ENCODE results near the gene GABARAPL1. TPM values are rescaled to one million over a fixed set of nuclear protein-coding genes. Genes with fewer than 3 reads are reported as not detected.

GABARAPL1 gene
- total RNA-seq, 1 donor, result 65.9 TPM

- Histone ChIP-seq H3K4me2 (ENCODE audit: insufficient read depth, low read length) (no peak overlapping the region), H3K27ac (ENCODE audit: low read depth, low read length) (no peak overlapping the region), H3K4me1 (ENCODE audit: insufficient read depth, low read length) (no peaks in the 10 kb centered on the region), H3K9me3 (ENCODE audit: low read depth, low read length) (no peaks in the 10 kb centered on the region), H4K20me1 (ENCODE audit: insufficient read depth, low read length) (no peaks in the 10 kb centered on the region), H3K27me3 (ENCODE audit: insufficient read depth, low read length) (no peaks in the 10 kb centered on the region), H3K36me3 (ENCODE audit: insufficient read depth, low read length) (no peaks in the 10 kb centered on the region), H3K79me2 (ENCODE audit: insufficient read depth, low read length) (no peaks in the 10 kb centered on the region), H3K4me3 (ENCODE audit: insufficient read depth, low read length) (no peak overlapping the region), H2AFZ (ENCODE audit: low read length) (no peak overlapping the region)
- DNase-seq (ENCODE audit: insufficient read length, low spot score, missing footprints), result no peak
- TF ChIP-seq, protein P1, sequence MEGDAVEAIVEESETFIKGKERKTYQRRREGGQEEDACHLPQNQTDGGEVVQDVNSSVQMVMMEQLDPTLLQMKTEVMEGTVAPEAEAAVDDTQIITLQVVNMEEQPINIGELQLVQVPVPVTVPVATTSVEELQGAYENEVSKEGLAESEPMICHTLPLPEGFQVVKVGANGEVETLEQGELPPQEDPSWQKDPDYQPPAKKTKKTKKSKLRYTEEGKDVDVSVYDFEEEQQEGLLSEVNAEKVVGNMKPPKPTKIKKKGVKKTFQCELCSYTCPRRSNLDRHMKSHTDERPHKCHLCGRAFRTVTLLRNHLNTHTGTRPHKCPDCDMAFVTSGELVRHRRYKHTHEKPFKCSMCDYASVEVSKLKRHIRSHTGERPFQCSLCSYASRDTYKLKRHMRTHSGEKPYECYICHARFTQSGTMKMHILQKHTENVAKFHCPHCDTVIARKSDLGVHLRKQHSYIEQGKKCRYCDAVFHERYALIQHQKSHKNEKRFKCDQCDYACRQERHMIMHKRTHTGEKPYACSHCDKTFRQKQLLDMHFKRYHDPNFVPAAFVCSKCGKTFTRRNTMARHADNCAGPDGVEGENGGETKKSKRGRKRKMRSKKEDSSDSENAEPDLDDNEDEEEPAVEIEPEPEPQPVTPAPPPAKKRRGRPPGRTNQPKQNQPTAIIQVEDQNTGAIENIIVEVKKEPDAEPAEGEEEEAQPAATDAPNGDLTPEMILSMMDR (IDR thresholded peaks at IDR 0.05; ENCODE audit: extremely low read depth, low read depth, low read length), result no peak
Observed at GRCh38 chr12:10249690-10250455, 37.2 kb downstream of the GABARAPL1 start.

GRCh38 chr12:10251669-10252068, 39.0 kb downstream of the GABARAPL1 start:
- Histone ChIP-seq H4K20me1 (ENCODE audit: insufficient read depth, low read length) (no peaks in the 10 kb centered on the region), H3K4me3 (ENCODE audit: insufficient read depth, low read length) (no peak overlapping the region), H2AFZ (ENCODE audit: low read length) (no peak overlapping the region), H3K4me1 (ENCODE audit: insufficient read depth, low read length) (no peaks in the 10 kb centered on the region), H3K9me3 (ENCODE audit: low read depth, low read length) (no peaks in the 10 kb centered on the region), H3K27ac (ENCODE audit: low read depth, low read length) (no peak overlapping the region), H3K79me2 (ENCODE audit: insufficient read depth, low read length) (no peaks in the 10 kb centered on the region), H3K4me2 (ENCODE audit: insufficient read depth, low read length) (no peak overlapping the region), H3K27me3 (ENCODE audit: insufficient read depth, low read length) (no peaks in the 10 kb centered on the region), H3K36me3 (ENCODE audit: insufficient read depth, low read length) (no peaks in the 10 kb centered on the region)
- TF ChIP-seq, protein P1 (IDR thresholded peaks at IDR 0.05; ENCODE audit: extremely low read depth, low read depth, low read length), result no peak
- no peak for DNase-seq (ENCODE audit: insufficient read length, low spot score, missing footprints)

DNA sequence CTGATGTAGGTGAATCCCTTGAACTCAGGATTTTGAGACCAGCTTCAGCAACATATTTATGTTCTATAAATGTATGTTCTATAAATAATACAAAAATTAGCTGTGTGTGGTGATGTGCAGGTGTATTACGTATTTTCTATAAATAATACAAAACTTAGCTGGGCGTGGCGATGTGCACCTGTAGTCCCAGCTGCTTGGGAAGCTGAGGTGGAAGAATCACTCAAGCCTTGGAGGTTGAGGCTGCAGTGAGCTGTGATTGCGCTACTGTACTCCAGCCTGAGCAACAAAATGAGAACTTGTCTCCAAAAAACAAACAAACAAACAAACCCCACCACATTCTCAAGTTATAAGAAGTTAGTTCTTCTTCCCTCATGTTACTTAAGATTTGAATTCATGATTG, 39.5 kb downstream of the GABARAPL1 start:
- H3K4me1 ChIP-seq (ENCODE audit: insufficient read depth, low read length), result no peaks in the 10 kb centered on the region
- H3K4me2 ChIP-seq (ENCODE audit: insufficient read depth, low read length), result no peak overlapping the region
- no peaks in the 10 kb centered on the region for H3K27me3 ChIP-seq (ENCODE audit: insufficient read depth, low read length)
- H3K36me3 ChIP-seq (ENCODE audit: insufficient read depth, low read length), result no peaks in the 10 kb centered on the region
- no peaks in the 10 kb centered on the region for H4K20me1 ChIP-seq (ENCODE audit: insufficient read depth, low read length)
- H3K9me3 ChIP-seq (ENCODE audit: low read depth, low read length), result no peaks in the 10 kb centered on the region
- no peak overlapping the region for H2AFZ ChIP-seq (ENCODE audit: low read length)
- no peaks in the 10 kb centered on the region for H3K79me2 ChIP-seq (ENCODE audit: insufficient read depth, low read length)
- no peak for DNase-seq (ENCODE audit: insufficient read length, low spot score, missing footprints)
- TF ChIP-seq, protein P1 (IDR thresholded peaks at IDR 0.05; ENCODE audit: extremely low read depth, low read depth, low read length), result no peak
- H3K27ac ChIP-seq (ENCODE audit: low read depth, low read length), result no peak overlapping the region
- no peak overlapping the region for H3K4me3 ChIP-seq (ENCODE audit: insufficient read depth, low read length)

DNA sequence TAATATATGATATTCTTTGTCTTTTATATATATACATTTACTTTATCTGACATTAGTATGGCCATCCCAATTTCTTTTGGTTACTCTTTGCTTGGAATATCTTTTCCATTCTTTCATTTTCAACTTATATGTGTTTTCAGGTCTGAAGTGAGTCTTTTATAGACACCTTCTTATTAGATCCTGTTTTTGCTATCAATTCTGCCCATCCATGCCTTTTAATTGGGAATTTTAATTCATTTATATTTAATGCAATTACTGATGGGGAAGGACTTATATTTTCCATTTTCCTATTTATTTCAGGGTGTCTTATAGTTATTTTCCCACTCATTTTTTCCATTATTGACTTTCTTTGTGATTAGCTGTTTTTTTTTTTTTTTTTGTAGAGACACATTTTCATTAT, 43.4 kb downstream of the GABARAPL1 start:
- Histone ChIP-seq H3K4me1 (ENCODE audit: insufficient read depth, low read length) (no peaks in the 10 kb centered on the region), H3K4me2 (ENCODE audit: insufficient read depth, low read length) (no peak overlapping the region), H4K20me1 (ENCODE audit: insufficient read depth, low read length) (no peaks in the 10 kb centered on the region), H3K79me2 (ENCODE audit: insufficient read depth, low read length) (no peaks in the 10 kb centered on the region), H2AFZ (ENCODE audit: low read length) (no peak overlapping the region), H3K36me3 (ENCODE audit: insufficient read depth, low read length) (no peaks in the 10 kb centered on the region), H3K9me3 (ENCODE audit: low read depth, low read length) (no peaks in the 10 kb centered on the region), H3K27ac (ENCODE audit: low read depth, low read length) (no peak overlapping the region), H3K27me3 (ENCODE audit: insufficient read depth, low read length) (no peaks in the 10 kb centered on the region), H3K4me3 (ENCODE audit: insufficient read depth, low read length) (no peak overlapping the region)
- TF ChIP-seq, protein P1 (IDR thresholded peaks at IDR 0.05; ENCODE audit: extremely low read depth, low read depth, low read length), result no peak
- DNase-seq (ENCODE audit: insufficient read length, low spot score, missing footprints), result no peak
